Kidney (tissue), 14 donors: ENCODE data around the gene KIF3A. TPM values are rescaled to one million over a fixed set of nuclear protein-coding genes. Genes with fewer than 3 reads are reported as not detected.

Source experiments
- DNase-seq, 5 donors: peaks; one replicate each; pipeline ENCODE4 v3.0.0-alpha.2; 2013 to 2020
- FAIRE-seq: peaks from 2 replicates; lab custom pipeline; 2012; peaks lifted over from hg19 to GRCh38; lab: Jason Lieb, UNC
- H3K27ac ChIP-seq, 2 donors: one replicate each; pipeline ENCODE4 v1.7.0; 2013; ENCODE audit warnings: low read depth in 2 of 2, low read length in 2 of 2, inconsistent platforms in 1 of 2
- H3K27me3 ChIP-seq: one replicate; pipeline ENCODE4 v1.7.1; 2013; ENCODE audit warnings: low read length, inconsistent platforms; ENCODE audit not compliant: control insufficient read depth, insufficient read depth
- H3K36me3 ChIP-seq, 3 donors: one replicate each; pipeline versions ENCODE4 v1.7.0 to v1.7.1; 2013; ENCODE audit warnings: low read length in 3 of 3, control low read depth in 1 of 3, inconsistent platforms in 1 of 3; ENCODE audit not compliant: insufficient read depth in 3 of 3, control insufficient read depth in 2 of 3
- H3K4me1 ChIP-seq, 3 donors: one replicate each; pipeline versions ENCODE4 v1.7.0 to v1.7.1; 2013; ENCODE audit warnings: low read length in 3 of 3, inconsistent platforms in 1 of 3, low read depth in 1 of 3; ENCODE audit not compliant: control insufficient read depth in 2 of 3, insufficient read depth in 2 of 3
- H3K4me3 ChIP-seq, 3 donors: one replicate each; pipeline versions ENCODE4 v1.7.0 to v1.8.1; 2013; ENCODE audit warnings: low read length in 3 of 3, control low read depth in 1 of 3, inconsistent platforms in 1 of 3
- H3K9ac ChIP-seq, 3 donors: one replicate each; pipeline versions ENCODE4 v1.7.0 to v1.7.1; 2013; ENCODE audit warnings: low read length in 3 of 3, control low read depth in 1 of 3, inconsistent platforms in 1 of 3
- H3K9me3 ChIP-seq, 3 donors: one replicate each; pipeline versions ENCODE4 v1.7.0 to v1.7.1; 2013; ENCODE audit warnings: low read length in 3 of 3, control low read depth in 1 of 3, inconsistent platforms in 1 of 3; ENCODE audit not compliant: control insufficient read depth in 2 of 3, insufficient read depth in 1 of 3
- intact Hi-C: fragments of 100-400 bp; cut with DNase I; formaldehyde crosslinking; loops from one replicate; pipeline ENCODE4 v1.11.1; 2022
- polyA plus RNA-seq: library from polyadenylated mRNA; stranded (reverse); fragments of 350-450 nt; fragmentation: Illumina TruSeq; extraction: RNeasy Lipid Tissue Mini Kit (QIAGEN cat#74804); gene quantifications from one replicate; pipeline ENCODE4 v1.2.3, GENCODE V29; 2014; ENCODE audit warnings: low read depth, low replicate concordance; ENCODE audit not compliant: insufficient read depth
- total RNA-seq: library from RNA; stranded (reverse); fragmentation: NEBNext Ultra II Directional; extraction: Animal tissue kit (Norgen Biotek cat#: 25700); gene quantifications from one replicate; pipeline ENCODE4 v1.2.1, GENCODE V29; 2021
- TF ChIP-seq, protein P1 (sequence below): IDR thresholded peaks from 3 replicates; pipeline ENCODE4 v1.5.1; 2012; ENCODE audit warnings: mild to moderate bottlenecking, moderate library complexity, borderline replicate concordance; ENCODE audit not compliant: insufficient read depth; ENCODE audit errors: extremely low read depth
- donor health status: control.
- donor health status: control.
- donor health status: control.
- donor health status: control.
- donor health status: control.
- donor health status: DM: yes; HTN: yes; CAD: no.
- donor health status: Normal renal cell carcinoma (clear cell type).

Gene KIF3A
- total and polyA plus RNA-seq, 2 donors from 2014 or later: 7.1 to 13.9 TPM

DNA sequence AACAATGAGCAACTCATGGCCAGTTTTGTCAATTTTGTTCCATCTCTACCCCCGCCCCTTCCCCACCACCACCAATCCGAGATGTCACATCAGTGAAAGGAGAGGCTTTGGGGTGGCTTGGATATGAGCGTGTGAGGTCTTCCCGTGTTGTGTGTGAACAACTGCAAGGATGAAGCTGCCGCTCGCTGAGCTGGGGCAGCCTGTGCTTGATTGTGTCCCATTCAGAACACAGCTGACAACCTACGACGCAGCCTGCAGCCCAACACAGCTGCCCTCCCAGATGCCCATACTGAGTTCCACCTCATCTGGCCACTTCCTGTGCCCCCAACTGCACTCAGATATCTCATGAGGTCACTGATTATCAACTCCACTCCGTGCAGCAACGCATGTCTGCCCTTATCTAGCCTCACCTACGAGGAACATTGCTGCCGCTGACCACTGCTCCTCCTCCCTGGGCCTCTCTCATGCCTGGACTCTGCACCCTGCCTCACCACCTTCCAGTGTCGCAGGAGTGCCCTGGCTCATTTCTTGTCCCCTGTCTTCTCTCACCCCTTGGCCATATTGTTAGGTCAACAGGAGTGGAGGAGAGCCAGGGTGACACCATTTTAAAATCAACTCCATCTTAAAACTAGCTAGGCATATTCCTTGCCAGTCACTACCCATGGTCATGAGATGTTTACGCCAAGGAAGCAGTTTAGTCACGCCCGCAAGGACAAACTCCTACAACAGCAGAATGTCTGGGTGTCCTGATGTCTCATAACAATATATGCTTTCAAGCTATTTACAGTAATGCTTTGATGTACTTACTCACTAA lies 70.8 kb downstream of the KIF3A start:
- Histone ChIP-seq H3K27me3 (no peaks in the 10 kb centered on the region), H3K9ac (no peak overlapping the region), H3K27ac (no peak overlapping the region), H3K9me3 (no peaks in the 10 kb centered on the region), H3K36me3 (no peaks in the 10 kb centered on the region), H3K4me1 (no peaks in the 10 kb centered on the region), H3K4me3 (no peak overlapping the region)
- FAIRE-seq (no peak), DNase-seq (no peak)
- TF ChIP-seq, protein P1, sequence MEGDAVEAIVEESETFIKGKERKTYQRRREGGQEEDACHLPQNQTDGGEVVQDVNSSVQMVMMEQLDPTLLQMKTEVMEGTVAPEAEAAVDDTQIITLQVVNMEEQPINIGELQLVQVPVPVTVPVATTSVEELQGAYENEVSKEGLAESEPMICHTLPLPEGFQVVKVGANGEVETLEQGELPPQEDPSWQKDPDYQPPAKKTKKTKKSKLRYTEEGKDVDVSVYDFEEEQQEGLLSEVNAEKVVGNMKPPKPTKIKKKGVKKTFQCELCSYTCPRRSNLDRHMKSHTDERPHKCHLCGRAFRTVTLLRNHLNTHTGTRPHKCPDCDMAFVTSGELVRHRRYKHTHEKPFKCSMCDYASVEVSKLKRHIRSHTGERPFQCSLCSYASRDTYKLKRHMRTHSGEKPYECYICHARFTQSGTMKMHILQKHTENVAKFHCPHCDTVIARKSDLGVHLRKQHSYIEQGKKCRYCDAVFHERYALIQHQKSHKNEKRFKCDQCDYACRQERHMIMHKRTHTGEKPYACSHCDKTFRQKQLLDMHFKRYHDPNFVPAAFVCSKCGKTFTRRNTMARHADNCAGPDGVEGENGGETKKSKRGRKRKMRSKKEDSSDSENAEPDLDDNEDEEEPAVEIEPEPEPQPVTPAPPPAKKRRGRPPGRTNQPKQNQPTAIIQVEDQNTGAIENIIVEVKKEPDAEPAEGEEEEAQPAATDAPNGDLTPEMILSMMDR: no peak
- intact Hi-C loops: no loop called here

DNA sequence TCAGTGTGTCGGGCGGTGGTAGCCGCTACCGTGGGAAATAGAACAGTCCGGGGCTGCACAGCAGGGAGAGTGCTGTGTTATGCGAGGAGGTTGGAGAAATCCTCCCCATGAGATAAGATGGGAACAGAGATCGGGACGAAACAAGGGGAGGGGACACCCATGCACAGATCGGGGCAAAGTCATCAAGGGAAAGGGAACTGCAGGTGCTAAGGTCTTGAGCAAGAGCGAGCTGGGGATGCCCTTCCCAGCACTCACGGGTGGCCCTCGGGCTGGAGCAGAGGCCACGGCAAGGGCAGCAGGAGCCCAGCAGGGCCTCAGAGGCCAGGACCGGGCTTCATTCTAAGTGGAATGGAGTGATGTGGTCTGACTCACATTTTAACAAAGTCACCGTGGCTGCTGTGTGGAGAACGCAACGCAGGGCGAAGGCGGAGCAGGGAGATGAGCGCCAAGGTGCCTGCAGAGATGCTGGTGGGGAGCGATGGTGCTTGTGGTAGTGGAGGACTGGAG lies 71.7 kb downstream of the KIF3A start:
- H3K4me3 ChIP-seq: no peak overlapping the region
- TF ChIP-seq, protein P1: no peak
- intact Hi-C loops: no loop called here
- no peak overlapping the region for H3K27ac ChIP-seq
- no peaks in the 10 kb centered on the region for H3K4me1 ChIP-seq
- no peak overlapping the region for H3K9ac ChIP-seq
- no peaks in the 10 kb centered on the region for H3K27me3 ChIP-seq
- no peaks in the 10 kb centered on the region for H3K9me3 ChIP-seq
- no peaks in the 10 kb centered on the region for H3K36me3 ChIP-seq
- DNase-seq (no peak), FAIRE-seq (no peak)

DNA sequence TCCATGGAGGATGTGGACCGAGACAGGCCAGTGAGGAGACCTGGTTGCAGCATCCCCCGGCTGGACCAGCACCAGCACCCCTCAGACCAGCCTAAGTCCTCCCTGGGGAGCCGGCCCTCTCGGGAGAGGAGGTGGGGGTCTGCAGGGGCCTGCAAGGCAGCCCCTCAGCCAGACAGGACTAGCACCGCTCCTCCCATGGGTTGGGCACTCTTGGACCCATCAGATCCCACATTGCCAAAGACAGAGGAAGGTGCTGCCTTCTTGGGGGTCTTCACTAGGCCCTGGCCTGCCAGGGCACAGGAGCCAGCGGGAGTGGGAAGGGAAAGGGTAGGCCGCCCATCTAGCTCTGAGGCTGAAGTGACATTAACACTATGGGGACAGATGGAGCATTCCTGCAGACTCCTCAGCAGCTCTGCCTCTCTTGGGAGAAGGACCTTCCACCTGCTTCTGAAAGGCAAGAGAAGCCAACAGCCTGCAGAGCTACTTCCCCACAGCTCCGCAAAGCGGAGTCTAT lies 72.6 kb downstream of the KIF3A start:
- Histone ChIP-seq H3K9me3 (no peaks in the 10 kb centered on the region), H3K27ac (no peak overlapping the region), H3K36me3 (no peaks in the 10 kb centered on the region), H3K4me3 (no peak overlapping the region), H3K4me1 (no peaks in the 10 kb centered on the region), H3K27me3 (no peaks in the 10 kb centered on the region), H3K9ac (no peak overlapping the region)
- FAIRE-seq (no peak), DNase-seq (no peak)
- intact Hi-C loops: no loop called here
- TF ChIP-seq, protein P1: no peak
